Peyer's patch (tissue), 4 donors: Measurements from ENCODE around the gene ASB1. TPM values are rescaled to one million over a fixed set of nuclear protein-coding genes. Genes with fewer than 3 reads are reported as not detected.
"Not testable (repeated sequence)": the region's sequence is repeated elsewhere in the genome, so short reads cannot be mapped to it uniquely, and the experiment has no call there.

Experiments used
- DNase-seq, 3 donors: peaks; one replicate each; pipeline ENCODE4 v3.0.0-alpha.2; 2017 to 2019
- H3K27ac ChIP-seq, 4 donors: fragments of 200-600 bp; sonication (generic); one replicate each; pipeline ENCODE4 v1.5.1; 2016 to 2019
- H3K27me3 ChIP-seq, 2 donors: fragments of 200-600 bp; sonication (generic); one replicate each; pipeline ENCODE4 v1.5.1; 2019
- H3K36me3 ChIP-seq, 3 donors: fragments of 200-600 bp; sonication (generic); one replicate each; pipeline ENCODE4 v1.5.1; 2016 to 2019
- H3K4me1 ChIP-seq, 4 donors: fragments of 200-600 bp; sonication (generic); one replicate each; pipeline ENCODE4 v1.5.1; 2016 to 2019
- H3K4me3 ChIP-seq, 4 donors: fragments of 200-600 bp; sonication (generic); 1 replicate in 3 of 4; 2 replicates in 1 of 4; pipeline ENCODE4 v1.5.1; 2016 to 2019; ENCODE audit warnings: mild to moderate bottlenecking in 1 of 4
- H3K9me3 ChIP-seq, 4 donors: fragments of 200-600 bp; sonication (generic); one replicate each; pipeline ENCODE4 v1.5.1; 2016 to 2019; ENCODE audit warnings: mild to moderate bottlenecking in 1 of 4
- CTCF ChIP-seq, 6 experiments: fragments of 450-650 bp in 4 of 6; fragments of 200-600 bp in 2 of 6; sonication (generic) in 1 of 6; IDR thresholded peaks; one replicate each; pipeline ENCODE4 v1.5.1; 2017 to 2019; ENCODE audit warnings: antibody characterized with exemption in 6 of 6, mild to moderate bottlenecking in 3 of 6, moderate library complexity in 1 of 6
- POLR2A ChIP-seq, 2 donors: fragments of 450-650 bp; IDR thresholded peaks; one replicate each; pipeline ENCODE4 v1.5.1; 2017; ENCODE audit warnings: antibody characterized with exemption in 2 of 2, mild to moderate bottlenecking in 2 of 2, moderate library complexity in 2 of 2
- total RNA-seq, 4 donors: library from RNA; depleted of rRNA; stranded (reverse); fragments of >200 nt; gene quantifications; one replicate each; pipeline ENCODE4 v1.1.0, GENCODE V29; 2016

ASB1 gene
- total RNA-seq, 4 donors from 2014 or later = 17.5 to 62.7 (median 24.9) TPM

- Histone ChIP-seq H3K27me3 (no peaks in the 10 kb centered on the region), H3K36me3 (peaks cover 0 to 4% (median 0%) of the 10 kb centered on the region in 3 donors), H3K9me3 (no peaks in the 10 kb centered on the region), H3K4me1 (no peaks in the 10 kb centered on the region), H3K27ac (no peak overlapping the region), H3K4me3 (no peak overlapping the region)
- TF ChIP-seq CTCF (IDR thresholded peaks at IDR 0.05) (no peak), POLR2A (IDR thresholded peaks at IDR 0.05) (no peak)
- DNase-seq = no peak
Observed at GRCh38 chr2:238398577-238398976, 28.1 kb upstream of the ASB1 start.

GRCh38 chr2:238399094-238399493 lies 27.6 kb upstream of the ASB1 start:
- no peak overlapping the region for H3K27ac ChIP-seq
- no peaks in the 10 kb centered on the region for H3K9me3 ChIP-seq
- TF ChIP-seq POLR2A (IDR thresholded peaks at IDR 0.05) (no peak), CTCF (IDR thresholded peaks at IDR 0.05) (no peak)
- DNase-seq = no peak
- no peaks in the 10 kb centered on the region for H3K27me3 ChIP-seq
- peaks cover 0 to 4% (median 0%) of the 10 kb centered on the region in 3 donors for H3K36me3 ChIP-seq
- H3K4me1 ChIP-seq = no peaks in the 10 kb centered on the region
- H3K4me3 ChIP-seq = no peak overlapping the region

DNA sequence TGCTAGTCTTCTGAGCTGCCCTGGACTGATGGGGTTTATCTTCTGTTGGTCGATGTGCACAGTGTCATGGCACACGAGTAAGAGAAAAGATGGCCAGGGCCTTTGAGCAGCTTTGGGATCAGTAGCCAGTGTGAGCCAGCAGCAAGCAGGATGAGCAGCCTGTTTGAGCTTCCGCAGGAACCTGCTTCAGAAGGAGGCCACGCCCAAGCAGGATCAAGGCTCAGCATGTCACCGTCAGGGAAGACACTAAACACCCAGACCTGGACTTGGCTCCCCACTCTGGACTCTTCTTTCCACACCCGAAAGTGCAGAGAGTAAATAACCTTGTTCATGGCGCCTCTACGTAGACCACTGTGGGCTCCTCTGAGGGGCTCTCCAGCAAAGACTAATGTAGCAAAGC lies 25.2 kb upstream of the ASB1 start:
- Histone ChIP-seq H3K4me3 (no peak overlapping the region), H3K27me3 (no peaks in the 10 kb centered on the region), H3K27ac (no peak overlapping the region), H3K36me3 (peaks cover 0 to 4% (median 0%) of the 10 kb centered on the region in 3 donors), H3K9me3 (no peaks in the 10 kb centered on the region), H3K4me1 (no peaks in the 10 kb centered on the region)
- no peak for TF ChIP-seq CTCF (IDR thresholded peaks at IDR 0.05)
- no peak for TF ChIP-seq POLR2A (IDR thresholded peaks at IDR 0.05)
- DNase-seq = peak in 2 of 3 donors; percentile 71 to 75

DNA sequence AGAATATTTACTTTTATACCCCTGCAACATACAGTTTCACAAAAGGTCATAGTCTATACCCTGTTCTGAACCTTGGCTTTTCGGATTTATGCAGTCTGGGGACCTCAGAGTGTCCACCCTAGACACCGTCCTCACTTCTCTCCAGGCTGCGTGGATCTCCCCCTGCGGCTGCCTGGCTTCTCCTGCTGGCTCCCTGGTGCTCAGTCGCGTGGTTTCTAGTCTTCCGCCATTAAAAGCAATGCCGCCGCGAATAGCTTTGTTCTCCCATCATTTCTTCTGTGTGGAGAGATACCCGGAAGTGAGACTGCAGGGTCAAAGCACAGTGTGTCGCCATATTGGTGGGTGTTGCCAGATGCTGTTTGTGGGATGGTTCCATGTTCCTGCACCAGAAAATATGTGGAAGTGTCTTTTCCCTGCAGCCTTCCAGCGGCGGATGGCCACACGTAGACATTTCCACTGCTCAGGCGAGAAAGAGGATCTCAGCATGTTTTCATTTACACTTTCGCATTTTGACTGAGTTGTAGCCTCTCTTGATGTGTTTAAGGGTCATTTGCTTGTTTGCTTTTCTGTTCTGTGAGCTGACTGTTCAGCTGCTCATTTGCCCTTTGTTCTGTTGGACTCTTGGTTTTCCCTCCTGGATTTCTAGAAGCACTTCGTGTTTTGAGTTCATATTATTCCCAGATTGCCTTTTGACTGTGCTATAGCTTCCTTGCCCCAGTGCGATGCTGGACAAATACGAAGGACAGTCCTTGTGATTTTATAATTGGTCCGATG lies 22.9 kb upstream of the ASB1 start:
- Histone ChIP-seq H3K4me3 (no peak overlapping the region), H3K27ac (no peak overlapping the region), H3K27me3 (no peaks in the 10 kb centered on the region), H3K9me3 (no peaks in the 10 kb centered on the region), H3K4me1 (no peaks in the 10 kb centered on the region), H3K36me3 (peaks cover 0 to 4% (median 0%) of the 10 kb centered on the region in 3 donors)
- no peak for DNase-seq
- TF ChIP-seq CTCF (IDR thresholded peaks at IDR 0.05) (no peak), POLR2A (IDR thresholded peaks at IDR 0.05) (no peak)

DNA sequence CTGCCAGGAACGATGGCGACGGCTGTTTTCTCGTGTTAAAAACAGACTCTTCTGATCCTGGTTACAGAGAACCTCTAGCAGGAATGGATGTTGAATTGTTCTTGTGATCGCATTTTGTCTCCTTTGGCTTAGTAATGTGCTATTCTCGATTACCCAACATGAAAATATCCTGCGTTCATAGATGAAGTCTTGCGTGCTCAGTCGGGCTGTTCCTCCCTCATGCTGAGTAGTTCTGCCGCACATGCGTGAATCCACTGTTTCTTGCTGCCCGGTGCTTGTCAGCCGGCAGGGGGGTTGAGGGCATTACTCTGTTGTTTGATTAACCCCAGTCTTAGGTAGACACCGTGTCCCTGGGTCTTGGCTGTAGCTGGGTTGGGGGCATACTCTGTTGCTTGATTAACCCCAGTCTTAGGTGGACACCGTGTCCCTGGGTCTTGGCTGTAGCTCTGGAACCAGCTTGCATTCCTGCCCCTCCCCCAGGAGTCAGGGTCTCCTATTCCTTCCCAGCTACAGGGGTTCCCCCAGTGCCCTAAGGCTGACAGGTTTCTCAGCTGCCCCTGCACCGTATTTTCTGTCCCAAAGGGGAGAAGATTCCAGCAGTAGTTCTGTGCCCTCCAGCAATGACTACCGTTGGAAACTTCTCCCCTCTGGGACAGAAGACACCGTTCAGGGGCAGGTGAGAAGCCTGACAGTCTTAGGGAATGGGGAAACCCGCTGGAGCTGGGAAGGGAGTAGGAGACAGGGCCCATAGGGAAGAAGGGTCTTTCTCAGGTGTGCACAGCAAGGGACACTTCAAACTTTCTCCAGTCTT lies 22.1 kb upstream of the ASB1 start:
- Histone ChIP-seq H3K27me3 (no peaks in the 10 kb centered on the region), H3K27ac (no peak overlapping the region), H3K9me3 (no peaks in the 10 kb centered on the region), H3K36me3 (peaks cover 0 to 4% (median 0%) of the 10 kb centered on the region in 3 donors), H3K4me3 (no peak overlapping the region), H3K4me1 (no peaks in the 10 kb centered on the region)
- TF ChIP-seq POLR2A (IDR thresholded peaks at IDR 0.05) (no peak), CTCF (IDR thresholded peaks at IDR 0.05) (no peak)
- no peak for DNase-seq

- not testable (repeated sequence) for H3K27me3 ChIP-seq, H3K27ac ChIP-seq, H3K4me1 ChIP-seq, H3K4me3 ChIP-seq, DNase-seq, H3K36me3 ChIP-seq, H3K9me3 ChIP-seq
Observed at GRCh38 chr2:238405217-238405555, 21.5 kb upstream of the ASB1 start.
